Gastrocnemius medialis (tissue), 4 donors: ENCODE data around the gene PCDH12. TPM values are rescaled to one million over a fixed set of nuclear protein-coding genes. Genes with fewer than 3 reads are reported as not detected.

Source experiments
- ATAC-seq, 2 donors: fragments of 150-250 bp; one replicate each; pipeline ENCODE4 v1.9.1; 2016
- DNase-seq, 2 donors: peaks; one replicate each; pipeline ENCODE4 v3.0.0-alpha.2; 2019
- H3K27ac ChIP-seq, 4 donors: fragments of 200-600 bp; sonication (generic); 1 replicate in 1 of 4; 2 replicates in 3 of 4; pipeline ENCODE4 v1.5.1; 2016 to 2018; ENCODE audit warnings: mild to moderate bottlenecking in 2 of 4, moderate library complexity in 1 of 4
- H3K27me3 ChIP-seq, 3 donors: fragments of 200-600 bp; sonication (generic) in 2 of 3; 1 replicate in 1 of 3; 2 replicates in 2 of 3; pipeline versions ENCODE4 v1.5.1 to v1.6.0; 2016 to 2019; ENCODE audit warnings: mild to moderate bottlenecking in 1 of 3, moderate library complexity in 1 of 3
- H3K36me3 ChIP-seq, 2 donors: fragments of 200-600 bp; sonication (generic) in 1 of 2; one replicate each; pipeline ENCODE4 v1.5.1; 2017 to 2018
- H3K4me1 ChIP-seq, 2 donors: fragments of 200-600 bp; sonication (generic) in 1 of 2; one replicate each; pipeline ENCODE4 v1.5.1; 2016 to 2017; ENCODE audit warnings: mild to moderate bottlenecking in 2 of 2
- H3K4me3 ChIP-seq, 4 donors: fragments of 200-600 bp; sonication (generic) in 3 of 4; 1 replicate in 1 of 4; 2 replicates in 3 of 4; pipeline ENCODE4 v1.5.1; 2016 to 2019; ENCODE audit warnings: mild to moderate bottlenecking in 2 of 4
- H3K9me3 ChIP-seq, 3 donors: fragments of 200-600 bp; sonication (generic) in 2 of 3; 1 replicate in 1 of 3; 2 replicates in 2 of 3; pipeline ENCODE4 v1.5.1; 2016 to 2019
- CTCF ChIP-seq, 5 experiments: fragments of 450-650 bp in 3 of 5; fragments of 200-600 bp in 2 of 5; sonication (generic) in 2 of 5; IDR thresholded peaks in 4 of 5; conservative IDR thresholded peaks in 1 of 5; 1 replicate in 4 of 5; 2 replicates in 1 of 5; pipeline ENCODE4 v1.5.1; 2016 to 2019; ENCODE audit warnings: antibody characterized with exemption in 5 of 5, mild to moderate bottlenecking in 3 of 5, moderate library complexity in 3 of 5
- POLR2A ChIP-seq, 2 donors: fragments of 450-650 bp; IDR thresholded peaks; one replicate each; pipeline ENCODE4 v1.6.1; 2017; ENCODE audit warnings: antibody characterized with exemption in 2 of 2, mild to moderate bottlenecking in 2 of 2, moderate library complexity in 2 of 2
- in situ Hi-C, 4 donors: fragments of 200-750 bp; cut with MboI; loops; one replicate each; pipeline versions ENCODE4 v1.15.0 to v1.8.0; 2017; ENCODE audit warnings: low sequenced_read_pairs in 4 of 4
- intact Hi-C: fragments of 100-400 bp; cut with DNase I; formaldehyde crosslinking; loops from one replicate; pipeline ENCODE4 v1.15.1; 2023; ENCODE audit warnings: low total_unique reads
- total RNA-seq, 4 donors: library from RNA; depleted of rRNA; stranded (reverse); fragments of >200 nt; gene quantifications; one replicate each; pipeline versions ENCODE4 v1.1.0 to v1.2.3, GENCODE V29; 2016

Gene PCDH12
- total RNA-seq, 4 donors from 2014 or later: 2.1 to 13.6 (median 3.6) TPM

GRCh38 chr5:141941307-141941706 is 16.7 kb downstream of the PCDH12 start:
- Histone ChIP-seq H3K4me1 (peaks cover 14 to 25% of the 10 kb centered on the region in 2 donors), H3K36me3 (peaks cover 0 to 29% of the 10 kb centered on the region in 2 donors), H3K27me3 (no peaks in the 10 kb centered on the region), H3K9me3 (no peaks in the 10 kb centered on the region), H3K27ac (peak overlapping the region in 2 of 4 donors; percentile 23 to 53), H3K4me3 (no peak overlapping the region)
- TF ChIP-seq POLR2A (IDR thresholded peaks at IDR 0.05) (no peak), CTCF (IDR thresholded peaks at IDR 0.05 in 4 of 5, conservative IDR thresholded peaks at IDR 0.05 in 1 of 5) (no peak)
- in situ Hi-C loops (no loop called here), intact Hi-C loops (no loop called here)
- DNase-seq: no peak
- peak in 1 of 2 donors; percentile 44 for ATAC-seq

GRCh38 chr5:141940695-141941271 is 17.2 kb downstream of the PCDH12 start:
- in situ Hi-C loops (no loop called here), intact Hi-C loops (no loop called here)
- Histone ChIP-seq H3K36me3 (peaks cover 0 to 34% of the 10 kb centered on the region in 2 donors), H3K4me1 (peaks cover 14 to 21% of the 10 kb centered on the region in 2 donors), H3K4me3 (no peak overlapping the region), H3K27me3 (no peaks in the 10 kb centered on the region), H3K9me3 (no peaks in the 10 kb centered on the region), H3K27ac (peak overlapping the region in 2 of 4 donors; percentile 23 to 53)
- no peak for TF ChIP-seq CTCF (IDR thresholded peaks at IDR 0.05 in 4 of 5, conservative IDR thresholded peaks at IDR 0.05 in 1 of 5)
- DNase-seq (no peak), ATAC-seq (no peak)

GRCh38 chr5:141935538-141935937 is 22.5 kb downstream of the PCDH12 start:
- Histone ChIP-seq H3K27ac (no peak overlapping the region), H3K4me1 (peaks cover 0 to 5% of the 10 kb centered on the region in 2 donors), H3K36me3 (peaks cover 0 to 86% of the 10 kb centered on the region in 2 donors), H3K9me3 (no peaks in the 10 kb centered on the region), H3K4me3 (no peak overlapping the region), H3K27me3 (no peaks in the 10 kb centered on the region)
- in situ Hi-C loops (no loop called here), intact Hi-C loops (no loop called here)
- DNase-seq (no peak), ATAC-seq (no peak)
- TF ChIP-seq POLR2A (IDR thresholded peaks at IDR 0.05) (no peak), CTCF (IDR thresholded peaks at IDR 0.05 in 4 of 5, conservative IDR thresholded peaks at IDR 0.05 in 1 of 5) (no peak)

- H3K27me3 ChIP-seq: no peaks in the 10 kb centered on the region
- intact Hi-C loops (no loop called here), in situ Hi-C loops (no loop called here)
- H3K36me3 ChIP-seq: peaks cover 0 to 92% of the 10 kb centered on the region in 2 donors
- H3K4me1 ChIP-seq: peaks cover 8 to 11% of the 10 kb centered on the region in 2 donors
- no peak overlapping the region for H3K4me3 ChIP-seq
- no peak for TF ChIP-seq CTCF (IDR thresholded peaks at IDR 0.05 in 4 of 5, conservative IDR thresholded peaks at IDR 0.05 in 1 of 5)
- TF ChIP-seq POLR2A (IDR thresholded peaks at IDR 0.05): no peak
- H3K27ac ChIP-seq: peak overlapping the region in 3 of 4 donors; percentile 29 to 61 (median 35)
- ATAC-seq (peak in 1 of 2 donors; percentile 20), DNase-seq (peak in 1 of 2 donors; percentile 42)
- H3K9me3 ChIP-seq: no peaks in the 10 kb centered on the region
Observed at GRCh38 chr5:141934099-141934844, 23.7 kb downstream of the PCDH12 start.
